IgD-negative memory B cell (primary cell): ENCODE data around the gene ATP4B. TPM values are rescaled to one million over a fixed set of nuclear protein-coding genes. Genes with fewer than 3 reads are reported as not detected.

Experiments
- H3K27ac Mint-ChIP-seq, 3 donors: one replicate each; pipeline ENCODE4 v1.8.0; 2020 to 2022; ENCODE audit warnings: mild to moderate bottlenecking in 3 of 3, mixed read lengths in 3 of 3, moderate library complexity in 1 of 3
- H3K27me3 Mint-ChIP-seq: one replicate; pipeline ENCODE4 v1.8.0; 2021; ENCODE audit warnings: mixed read lengths
- H3K36me3 Mint-ChIP-seq: one replicate; pipeline ENCODE4 v1.8.0; 2020; ENCODE audit warnings: mild to moderate bottlenecking, mixed read lengths
- H3K4me1 Mint-ChIP-seq, 3 donors: one replicate each; pipeline ENCODE4 v1.8.0; 2020 to 2022; ENCODE audit warnings: mixed read lengths in 3 of 3, mild to moderate bottlenecking in 1 of 3
- H3K4me3 Mint-ChIP-seq, 4 donors: one replicate each; pipeline ENCODE4 v1.8.0; 2020 to 2022; ENCODE audit warnings: mild to moderate bottlenecking in 4 of 4, mixed read lengths in 4 of 4, moderate library complexity in 3 of 4
- H3K9me3 Mint-ChIP-seq, 3 donors: one replicate each; pipeline ENCODE4 v1.8.0; 2020 to 2021; ENCODE audit warnings: mixed read lengths in 3 of 3, mild to moderate bottlenecking in 1 of 3
- polyA plus RNA-seq: library from polyadenylated mRNA; unstranded; fragments of 300-500 nt; fragmentation: Illumina TruSeq; gene quantifications from one replicate; pipeline ENCODE4 v1.2.3, GENCODE V29; 2021

Gene ATP4B
- polyA plus RNA-seq = not detected

DNA sequence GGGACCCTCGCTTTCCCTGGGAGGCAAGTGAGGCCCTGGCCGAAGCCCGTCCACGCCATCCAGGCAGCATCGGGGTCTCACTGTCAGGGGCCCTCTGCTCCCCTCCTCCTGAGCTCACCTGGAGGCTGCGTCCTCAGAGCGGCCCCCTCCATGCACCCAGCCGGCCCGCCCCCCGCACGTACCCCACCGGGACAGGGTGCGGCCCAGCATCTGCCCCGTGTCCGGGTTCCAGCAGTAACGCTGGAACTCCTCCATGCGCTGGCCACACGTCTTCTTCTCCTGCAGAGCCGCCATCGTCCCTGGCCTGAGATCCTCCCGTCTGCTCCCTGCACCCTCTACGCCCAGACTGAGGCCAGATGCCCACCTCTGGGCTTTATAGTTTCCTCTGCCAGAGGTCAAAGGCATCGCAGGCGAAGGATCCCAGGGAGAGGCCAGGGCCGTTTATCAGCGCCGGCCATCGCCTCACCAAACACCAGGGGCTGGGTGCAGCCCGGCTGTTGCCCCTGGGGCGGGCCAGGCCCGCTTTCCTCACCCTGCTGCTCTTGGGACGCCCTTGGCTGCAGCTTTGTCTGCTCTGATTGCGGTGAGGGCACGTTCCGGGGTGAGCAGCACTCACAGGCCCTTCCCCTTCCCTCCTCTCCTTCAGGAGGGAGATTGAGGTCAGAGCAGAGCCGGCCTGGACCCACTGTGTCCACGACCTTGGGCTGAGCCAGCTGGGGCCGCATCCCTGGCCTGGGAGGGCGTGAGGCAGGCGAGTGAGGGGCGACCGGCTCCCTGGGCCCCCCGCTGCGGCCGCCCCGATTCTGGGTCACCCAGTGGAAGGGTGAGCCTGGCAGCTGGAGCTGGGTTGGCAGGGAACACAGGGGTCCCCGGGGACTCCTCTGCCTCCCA is at the start of gene ATP4B:
Gene ATP4B, minus strand, starts transcription at position 348 of the 891 bp plus-strand sequence. Its CDS starts 54 bp downstream, at position 294.
- no peak within 1 kb of the TSS for H3K4me3 Mint-ChIP-seq
- peaks cover 2% of the 10 kb centered on the region for H3K27me3 Mint-ChIP-seq
- H3K4me1 Mint-ChIP-seq = no peaks in the 10 kb centered on the region
- no peaks in the 10 kb centered on the region for H3K36me3 Mint-ChIP-seq
- peaks cover 6 to 12% (median 6%) of the 10 kb centered on the region in 3 donors for H3K9me3 Mint-ChIP-seq
- H3K27ac Mint-ChIP-seq = no peak within 1 kb of the TSS

DNA sequence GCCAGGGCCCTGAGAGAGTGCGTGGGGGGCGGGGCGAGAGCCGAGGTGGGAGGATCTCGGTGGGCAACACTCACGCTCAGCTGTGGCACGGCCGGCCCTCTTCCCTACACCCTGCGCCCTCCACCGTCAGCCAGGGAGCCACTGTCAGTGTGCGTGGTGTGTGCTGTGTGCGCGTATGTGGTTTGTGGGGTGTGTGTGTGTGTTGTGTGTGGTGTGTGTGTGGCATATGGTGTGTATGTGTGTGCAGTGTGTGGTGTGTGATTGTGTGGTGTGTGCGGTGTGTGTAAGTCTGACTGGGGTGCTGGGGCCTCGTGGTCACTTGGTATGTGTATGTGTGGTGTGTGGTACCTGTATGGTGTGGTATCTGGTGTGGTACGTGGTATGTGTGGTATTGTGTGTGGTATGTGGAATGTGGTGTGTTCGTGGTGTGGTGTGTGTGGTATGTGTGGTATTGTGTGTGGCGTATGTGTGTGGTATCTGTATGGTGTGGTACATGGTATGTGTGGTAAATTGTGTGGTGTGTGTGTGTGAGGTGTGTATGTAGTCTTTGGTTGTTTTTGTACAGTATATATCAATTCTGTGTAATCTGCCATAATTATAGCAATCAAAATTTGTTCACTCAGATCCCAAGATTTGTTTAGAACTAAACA is 14.1 kb upstream of the ATP4B start:
- Mint-ChIP-seq H3K4me1 (no peaks in the 10 kb centered on the region), H3K27ac (peak overlapping the region in 2 of 3 donors; percentile 1 to 78), H3K27me3 (no peaks in the 10 kb centered on the region), H3K36me3 (no peaks in the 10 kb centered on the region), H3K9me3 (no peaks in the 10 kb centered on the region), H3K4me3 (peak overlapping the region in 1 of 4 donors; percentile 1)

DNA sequence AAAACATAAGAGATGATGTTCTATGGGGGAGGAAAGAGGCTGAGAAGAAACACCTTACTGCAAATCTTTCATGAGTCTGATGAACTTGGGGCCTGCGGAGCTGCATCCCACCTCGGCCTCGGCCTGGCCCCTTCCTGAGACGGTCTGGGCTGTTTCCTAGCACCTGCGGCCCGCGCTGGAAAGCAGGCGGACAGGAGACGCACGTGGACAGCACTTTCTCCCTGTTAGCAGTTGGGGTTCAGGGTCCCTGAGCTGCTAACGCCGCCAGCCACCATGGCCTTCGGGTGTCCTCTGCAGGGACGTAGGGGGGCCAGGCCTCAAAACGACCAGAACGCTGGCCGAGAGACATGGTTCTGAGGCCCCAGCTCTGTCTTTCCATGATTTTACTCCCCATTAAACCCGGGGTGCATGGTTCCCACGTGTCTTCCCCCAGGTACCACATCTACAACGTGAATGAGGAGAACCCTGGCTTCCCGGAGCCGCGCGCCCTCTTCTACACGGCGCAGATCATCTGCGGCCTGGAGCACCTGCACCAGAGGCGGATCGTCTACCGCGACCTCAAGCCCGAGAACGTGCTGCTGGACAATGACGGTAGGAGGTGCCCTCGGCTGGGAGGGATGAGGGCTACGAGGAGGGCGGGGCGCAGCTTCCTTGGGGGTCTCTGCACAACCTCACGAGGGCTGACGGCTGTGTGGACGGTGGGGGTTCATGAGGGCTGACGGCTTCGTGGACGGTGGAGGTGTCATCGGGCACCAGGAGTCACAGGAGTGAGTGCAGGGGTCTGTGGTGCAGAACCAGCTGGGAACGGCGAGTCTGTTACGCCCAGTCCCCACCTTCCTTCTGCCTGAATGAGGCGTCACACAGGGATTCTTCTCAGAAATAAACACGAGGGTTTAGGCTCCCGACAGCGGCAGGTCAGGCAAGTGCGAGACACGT is 13.3 kb upstream of the ATP4B start:
- Mint-ChIP-seq H3K36me3 (no peaks in the 10 kb centered on the region), H3K27ac (peak overlapping the region in 1 of 3 donors; percentile 78), H3K9me3 (no peaks in the 10 kb centered on the region), H3K27me3 (no peaks in the 10 kb centered on the region), H3K4me1 (no peaks in the 10 kb centered on the region), H3K4me3 (no peak overlapping the region)

DNA sequence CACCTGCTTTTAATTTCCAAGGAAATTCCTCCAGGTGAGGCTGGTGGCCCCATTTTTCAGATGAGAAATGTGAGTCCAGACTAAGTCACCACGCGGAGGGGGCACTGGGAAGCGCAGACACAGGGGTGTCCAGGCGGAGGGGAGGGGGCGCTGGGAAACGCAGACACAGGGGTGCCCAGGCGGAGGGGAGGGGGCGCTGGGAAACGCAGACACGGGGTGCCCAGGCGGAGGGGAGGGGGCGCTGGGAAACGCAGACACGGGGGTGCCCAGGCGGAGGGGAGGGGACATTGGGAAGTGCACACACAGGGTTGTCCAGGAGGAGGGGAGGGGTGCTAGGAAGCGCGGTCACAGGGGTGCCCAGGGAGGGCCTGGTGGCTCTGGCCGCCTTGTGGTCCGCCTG is 12.5 kb upstream of the ATP4B start:
- no peak overlapping the region for H3K27ac Mint-ChIP-seq

DNA sequence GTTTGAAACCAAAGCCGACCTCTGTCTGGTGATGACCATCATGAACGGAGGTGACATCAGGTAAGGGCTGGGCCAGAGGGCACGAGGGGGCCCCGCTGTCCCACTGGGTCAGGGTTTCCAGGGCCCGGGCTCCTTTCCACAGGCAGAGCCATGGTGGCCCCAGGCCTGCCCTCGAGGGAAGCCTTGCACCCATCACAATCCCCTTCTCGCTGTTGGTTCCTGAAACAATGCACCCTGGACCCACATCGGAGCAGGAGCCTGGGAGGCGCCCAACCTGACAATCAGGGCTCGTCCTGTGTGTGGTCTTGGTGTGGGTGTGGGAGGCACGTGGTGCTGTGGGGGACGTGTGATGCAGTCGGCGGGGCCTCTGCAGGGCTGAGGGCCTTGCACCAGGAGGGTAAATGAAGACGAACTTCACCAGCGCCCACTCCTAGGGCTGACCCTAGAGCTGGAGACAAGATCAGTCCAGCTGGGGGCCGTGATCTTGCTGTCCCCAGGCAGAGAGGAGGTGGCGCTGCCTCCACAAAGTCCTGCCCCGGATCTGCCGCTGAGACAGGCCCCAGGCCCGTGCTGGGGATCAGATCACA is 11.8 kb upstream of the ATP4B start:
- Mint-ChIP-seq H3K27ac (peak overlapping the region in 1 of 3 donors; percentile 39), H3K36me3 (no peaks in the 10 kb centered on the region)

More for the DNA sequence above, 12.5 kb upstream of the ATP4B start:
- Mint-ChIP-seq H3K4me1 (no peaks in the 10 kb centered on the region), H3K36me3 (no peaks in the 10 kb centered on the region), H3K27me3 (no peaks in the 10 kb centered on the region), H3K9me3 (no peaks in the 10 kb centered on the region), H3K4me3 (no peak overlapping the region)

DNA sequence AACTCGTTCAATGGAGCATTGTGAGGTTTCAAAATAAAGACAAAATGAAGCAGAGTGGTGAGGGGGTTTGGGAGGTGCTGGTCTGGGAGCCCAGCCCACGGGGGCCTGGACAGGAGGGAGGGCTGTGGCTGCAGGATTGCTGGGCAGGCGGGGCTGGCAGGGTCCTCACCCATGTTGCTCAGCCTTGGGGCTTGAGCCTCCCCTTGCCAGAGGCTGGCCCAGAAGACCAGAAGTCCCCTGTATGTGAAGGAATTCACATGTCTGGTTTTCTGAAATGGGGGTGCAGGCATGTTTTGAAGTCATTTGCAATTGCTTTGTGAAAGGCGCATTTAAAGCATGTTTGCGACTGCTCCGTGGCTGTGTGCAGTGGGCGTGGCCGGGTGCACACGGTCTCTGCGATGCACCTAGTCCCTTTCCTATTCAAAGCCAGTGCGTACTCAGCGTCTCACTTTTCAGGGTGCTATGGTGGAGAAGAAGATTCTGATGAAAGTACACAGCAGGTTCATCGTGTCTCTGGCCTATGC is 11.3 kb upstream of the ATP4B start:
- Mint-ChIP-seq H3K4me3 (no peak overlapping the region), H3K27ac (peak overlapping the region in 2 of 3 donors; percentile 39 to 82), H3K36me3 (no peaks in the 10 kb centered on the region), H3K4me1 (no peaks in the 10 kb centered on the region), H3K27me3 (no peaks in the 10 kb centered on the region), H3K9me3 (no peaks in the 10 kb centered on the region)

More for the DNA sequence above, 11.8 kb upstream of the ATP4B start:
- H3K4me3 Mint-ChIP-seq = no peak overlapping the region
- H3K4me1 Mint-ChIP-seq = no peaks in the 10 kb centered on the region
- no peaks in the 10 kb centered on the region for H3K9me3 Mint-ChIP-seq
- H3K27me3 Mint-ChIP-seq = no peaks in the 10 kb centered on the region

DNA sequence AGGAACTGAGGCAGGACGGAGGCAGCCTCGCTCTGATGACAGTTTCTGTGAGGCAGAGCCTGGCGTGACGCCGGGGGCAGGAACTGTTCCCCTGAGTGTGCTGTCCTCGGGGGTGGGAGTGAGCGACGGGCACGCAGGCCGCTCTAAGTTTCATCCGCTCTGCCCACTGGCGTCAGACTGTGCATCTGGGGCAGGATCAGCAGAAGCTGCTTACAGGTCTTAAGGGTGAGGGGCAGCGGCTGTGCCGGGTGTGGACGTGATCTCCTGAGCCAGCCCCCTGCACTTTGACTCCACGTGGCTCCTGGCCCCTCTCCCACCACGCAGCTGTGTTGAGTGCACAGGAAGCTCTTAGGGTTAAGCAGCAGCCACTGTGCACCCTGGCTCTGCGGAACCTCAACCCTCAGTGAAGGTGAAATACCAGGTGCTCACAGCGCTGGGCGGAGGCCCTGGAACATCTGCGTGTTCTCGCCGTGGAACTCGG is 10.5 kb upstream of the ATP4B start:
- H3K9me3 Mint-ChIP-seq = peaks cover 0 to under 1% (median 0%) of the 10 kb centered on the region in 3 donors
- no peak overlapping the region for H3K4me3 Mint-ChIP-seq
- peak overlapping the region in 1 of 3 donors; percentile 82 for H3K27ac Mint-ChIP-seq
- no peaks in the 10 kb centered on the region for H3K36me3 Mint-ChIP-seq
- H3K4me1 Mint-ChIP-seq = no peaks in the 10 kb centered on the region
- H3K27me3 Mint-ChIP-seq = no peaks in the 10 kb centered on the region

DNA sequence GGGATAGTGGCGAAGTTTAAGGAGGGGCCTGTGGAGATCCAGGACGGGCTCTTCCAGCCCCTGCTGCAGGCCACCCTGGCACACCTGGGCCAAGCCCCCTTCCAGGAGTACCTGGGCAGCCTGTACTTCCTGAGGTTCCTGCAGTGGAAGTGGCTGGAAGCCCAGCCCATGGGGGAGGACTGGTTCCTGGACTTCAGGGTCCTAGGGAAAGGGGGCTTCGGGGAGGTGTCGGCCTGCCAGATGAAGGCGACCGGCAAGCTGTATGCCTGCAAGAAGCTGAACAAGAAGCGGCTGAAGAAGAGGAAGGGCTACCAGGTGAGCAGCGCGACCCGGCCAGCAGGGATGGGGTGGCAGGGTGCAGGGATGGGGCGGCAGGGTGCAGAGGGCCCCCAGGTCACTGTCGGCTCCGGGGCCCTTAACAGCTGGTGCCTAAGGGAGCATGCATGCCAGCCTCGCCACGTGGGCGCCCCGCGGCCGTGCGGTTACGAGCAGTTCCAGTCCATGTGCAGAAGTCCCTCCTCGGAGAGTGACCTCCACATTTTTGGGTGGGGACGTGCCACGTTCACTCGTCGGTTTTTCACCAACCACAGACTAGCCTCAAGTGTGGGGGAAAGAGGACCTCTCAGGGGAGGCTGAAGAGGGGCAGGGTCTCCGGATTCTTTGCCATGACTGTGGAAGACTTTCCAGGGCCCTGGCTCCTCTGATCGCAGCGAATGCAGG is 9.9 kb upstream of the ATP4B start:
- Mint-ChIP-seq H3K27ac (no peak overlapping the region), H3K4me1 (no peaks in the 10 kb centered on the region), H3K36me3 (no peaks in the 10 kb centered on the region), H3K27me3 (no peaks in the 10 kb centered on the region), H3K9me3 (peaks cover 0 to 3% (median 0%) of the 10 kb centered on the region in 3 donors), H3K4me3 (no peak overlapping the region)

DNA sequence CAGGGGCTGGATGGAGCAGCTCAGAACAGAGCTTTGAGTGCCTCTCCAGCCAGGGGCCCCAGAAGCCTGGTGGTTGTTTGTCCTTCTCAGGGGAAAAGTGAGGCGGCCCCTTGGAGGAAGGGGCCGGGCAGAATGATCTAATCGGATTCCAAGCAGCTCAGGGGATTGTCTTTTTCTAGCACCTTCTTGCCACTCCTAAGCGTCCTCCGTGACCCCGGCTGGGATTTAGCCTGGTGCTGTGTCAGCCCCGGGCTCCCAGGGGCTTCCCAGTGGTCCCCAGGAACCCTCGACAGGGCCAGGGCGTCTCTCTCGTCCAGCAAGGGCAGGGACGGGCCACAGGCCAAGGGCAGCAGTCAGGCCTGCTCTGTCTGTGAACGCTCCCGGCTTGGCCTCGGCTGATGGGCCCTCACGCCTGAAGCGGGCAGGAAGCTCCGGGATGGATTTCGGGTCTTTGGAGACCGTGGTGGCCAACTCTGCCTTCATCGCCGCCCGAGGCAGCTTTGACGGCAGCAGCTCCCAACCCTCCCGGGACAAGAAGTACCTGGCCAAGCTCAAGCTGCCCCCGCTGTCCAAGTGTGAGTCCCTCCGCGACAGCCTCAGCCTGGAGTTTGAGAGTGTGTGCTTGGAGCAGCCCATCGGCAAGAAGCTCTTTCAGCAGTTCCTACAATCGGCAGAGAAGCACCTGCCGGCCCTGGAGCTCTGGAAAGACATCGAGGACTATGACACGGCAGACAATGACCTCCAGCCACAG is 9.1 kb upstream of the ATP4B start, which contains the start of gene GRK1:
Gene GRK1, plus strand, starts transcription at position 269 of the 751 bp plus-strand sequence. Its CDS starts 168 bp downstream, at position 437.
- no peak within 1 kb of the TSS for H3K4me3 Mint-ChIP-seq
- H3K9me3 Mint-ChIP-seq = peaks cover 0 to 5% (median 0%) of the 10 kb centered on the region in 3 donors
- no peaks in the 10 kb centered on the region for H3K4me1 Mint-ChIP-seq
- H3K27ac Mint-ChIP-seq = no peak within 1 kb of the TSS
- H3K36me3 Mint-ChIP-seq = no peaks in the 10 kb centered on the region
- no peaks in the 10 kb centered on the region for H3K27me3 Mint-ChIP-seq

DNA sequence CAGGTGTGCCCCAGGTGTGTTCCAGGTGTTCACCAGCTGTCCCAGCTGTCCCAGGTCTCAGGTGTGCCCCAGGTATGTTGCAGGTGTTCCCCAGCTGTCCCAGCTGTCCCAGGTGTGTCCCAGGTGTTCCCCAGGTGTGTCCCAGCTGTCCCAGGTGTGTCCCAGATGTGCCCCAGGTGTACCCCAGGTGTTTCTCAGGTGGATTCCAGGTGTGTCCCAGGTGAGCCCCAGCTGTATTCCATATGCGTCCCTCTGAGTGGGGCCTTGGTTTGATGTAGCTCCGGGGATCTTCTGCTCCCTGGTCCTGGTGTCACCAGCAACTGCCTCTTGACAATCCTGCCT is 8.3 kb upstream of the ATP4B start:
- peaks cover 0 to 7% (median 3%) of the 10 kb centered on the region in 3 donors for H3K9me3 Mint-ChIP-seq
- no peak overlapping the region for H3K4me3 Mint-ChIP-seq
- no peak overlapping the region for H3K27ac Mint-ChIP-seq
- H3K4me1 Mint-ChIP-seq = no peaks in the 10 kb centered on the region
- H3K27me3 Mint-ChIP-seq = no peaks in the 10 kb centered on the region
- no peaks in the 10 kb centered on the region for H3K36me3 Mint-ChIP-seq

DNA sequence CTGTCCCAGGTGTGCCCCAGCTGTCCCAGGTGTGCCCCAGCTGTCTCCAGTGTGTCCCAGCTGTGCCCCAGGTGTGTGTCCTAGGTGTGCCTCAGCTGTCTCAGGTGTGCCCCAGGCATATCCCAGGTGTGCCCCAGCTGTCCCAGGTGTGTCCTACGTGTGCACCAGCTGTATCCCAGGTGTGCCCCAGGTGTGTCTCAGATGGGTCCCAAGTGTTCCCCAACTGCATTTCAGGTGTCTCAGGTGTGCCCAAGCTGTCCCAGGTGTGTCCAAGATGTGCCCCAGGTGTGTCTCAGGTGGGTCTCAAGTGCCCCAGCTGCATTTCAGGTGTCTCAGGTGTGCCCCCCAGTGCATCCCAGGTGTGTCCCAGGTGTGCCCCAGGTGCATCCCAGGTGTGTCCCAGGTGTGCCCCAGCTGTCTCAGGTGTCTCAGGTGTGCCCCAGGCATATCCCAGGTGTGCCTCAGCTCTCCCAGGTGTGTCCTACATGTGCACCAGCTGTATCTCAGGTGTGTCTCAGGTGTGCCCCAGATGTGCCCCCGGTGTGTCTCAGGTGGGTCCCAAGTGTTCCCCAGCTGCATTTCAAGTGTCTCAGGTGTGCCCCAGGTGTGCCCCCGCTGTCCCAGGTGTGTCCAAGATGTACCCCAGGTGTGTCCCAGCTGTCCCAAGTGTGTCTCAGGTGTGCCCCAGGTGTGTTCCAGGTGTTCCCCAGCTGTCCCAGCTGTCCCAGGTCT is 7.8 kb upstream of the ATP4B start:
- Mint-ChIP-seq H3K4me1 (no peaks in the 10 kb centered on the region), H3K27ac (no peak overlapping the region), H3K9me3 (peaks cover 4 to 8% (median 8%) of the 10 kb centered on the region in 3 donors), H3K27me3 (no peaks in the 10 kb centered on the region), H3K36me3 (no peaks in the 10 kb centered on the region), H3K4me3 (no peak overlapping the region)

DNA sequence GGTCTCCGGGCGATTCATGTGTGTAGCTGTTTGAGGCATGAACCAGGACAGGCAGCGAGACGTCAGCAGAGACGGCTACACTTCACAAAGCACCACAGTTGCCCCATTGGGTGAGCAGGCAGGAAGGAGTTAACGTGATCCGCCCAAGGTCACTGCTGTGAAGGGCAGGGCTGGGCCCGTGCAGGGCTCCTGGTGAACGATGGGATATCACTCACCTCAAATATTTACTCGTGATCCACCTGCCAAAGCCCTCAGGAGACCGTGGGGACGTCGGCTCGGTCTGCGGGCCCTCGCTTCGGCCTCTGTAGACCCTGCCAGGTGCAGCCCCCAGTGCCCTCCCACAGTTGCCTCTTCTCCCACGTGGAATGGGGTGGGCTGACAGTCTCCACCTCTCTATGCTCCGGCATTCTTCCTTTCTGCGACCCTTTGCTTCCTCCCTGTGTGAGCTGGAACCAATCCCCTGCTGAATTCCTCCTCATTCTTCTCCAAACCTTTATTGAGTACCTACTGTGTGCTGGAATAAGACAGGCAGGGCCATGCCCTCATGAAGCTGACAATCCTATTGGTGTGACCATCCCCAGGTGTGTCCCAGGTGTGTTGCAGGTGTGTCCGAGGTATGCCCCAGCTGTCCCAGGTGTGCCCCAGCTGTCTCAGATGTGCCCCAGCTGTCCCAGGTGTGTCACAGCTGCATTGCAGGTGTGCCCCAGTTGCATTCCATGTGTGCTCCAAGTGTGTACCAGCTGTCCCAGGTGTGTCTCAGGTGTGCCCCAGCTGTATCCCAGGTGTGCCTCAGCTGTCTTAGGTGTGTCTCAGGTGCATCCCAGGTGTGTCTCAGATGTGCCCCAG is 7.0 kb upstream of the ATP4B start:
- Mint-ChIP-seq H3K4me1 (no peaks in the 10 kb centered on the region), H3K4me3 (no peak overlapping the region), H3K27ac (no peak overlapping the region), H3K9me3 (peaks cover 6 to 12% (median 9%) of the 10 kb centered on the region in 3 donors), H3K27me3 (no peaks in the 10 kb centered on the region), H3K36me3 (no peaks in the 10 kb centered on the region)
